ENCODE measurements around the gene KCNG2. TPM values are rescaled to one million over a fixed set of nuclear protein-coding genes. Genes with fewer than 3 reads are reported as not detected.

Gene KCNG2
- total and polyA plus RNA-seq, 3 experiments from 2014 or later, result not detected

GRCh38 chr18:79882522-79883241 lies 84.9 kb downstream of the KCNG2 start:
- no peak overlapping the region for H3K27ac ChIP-seq (ENCODE audit: low read depth, low read length)
- no peaks in the 10 kb centered on the region for H3K4me1 ChIP-seq (ENCODE audit: insufficient read depth, low read length)
- Mint-ChIP-seq H3K27ac (no peak overlapping the region), H3K9me3 (peaks cover 0 to 5% (median 0%) of the 10 kb centered on the region in 5 donors), H3K4me3 (no peak overlapping the region), H3K27me3 (no peaks in the 10 kb centered on the region), H3K36me3 (no peaks in the 10 kb centered on the region), H3K4me1 (no peaks in the 10 kb centered on the region)
- no peak overlapping the region for H3K4me3 ChIP-seq (ENCODE audit: low read length)
- ChIA-PET POLR2A (no interaction called here), CTCF (no interaction called here)
- H3K36me3 ChIP-seq (ENCODE audit: insufficient read depth, low read length), result no peaks in the 10 kb centered on the region
- no peaks in the 10 kb centered on the region for H3K27me3 ChIP-seq (ENCODE audit: insufficient read depth, low read length, poor library complexity, severe bottlenecking)
- H3K9me3 ChIP-seq (ENCODE audit: low read length), result no peaks in the 10 kb centered on the region
- no peak for DNase-seq

- H3K27me3 ChIP-seq (ENCODE audit: insufficient read depth, low read length, poor library complexity, severe bottlenecking), result no peaks in the 10 kb centered on the region
- CTCF ChIA-PET, result no interaction called here
- Mint-ChIP-seq H3K4me3 (no peak overlapping the region), H3K9me3 (peaks cover 0 to 8% (median 0%) of the 10 kb centered on the region in 5 donors), H3K27ac (no peak overlapping the region), H3K4me1 (no peaks in the 10 kb centered on the region), H3K36me3 (no peaks in the 10 kb centered on the region), H3K27me3 (no peaks in the 10 kb centered on the region)
- H3K4me3 ChIP-seq (ENCODE audit: low read length), result no peak overlapping the region
- no peaks in the 10 kb centered on the region for H3K36me3 ChIP-seq (ENCODE audit: insufficient read depth, low read length)
- no peak for DNase-seq
- POLR2A ChIA-PET, result no interaction called here
- no peaks in the 10 kb centered on the region for H3K4me1 ChIP-seq (ENCODE audit: insufficient read depth, low read length)
- no peak overlapping the region for H3K27ac ChIP-seq (ENCODE audit: low read depth, low read length)
- H3K9me3 ChIP-seq (ENCODE audit: low read length), result no peaks in the 10 kb centered on the region
These were observed 85.9 kb downstream of the KCNG2 start for GRCh38 chr18:79883461-79884293.

GRCh38 chr18:79884294-79884962 lies 86.7 kb downstream of the KCNG2 start:
- Mint-ChIP-seq H3K27ac (no peak overlapping the region), H3K4me3 (no peak overlapping the region), H3K36me3 (no peaks in the 10 kb centered on the region), H3K27me3 (peaks cover 0 to 1% of the 10 kb centered on the region in 2 donors), H3K9me3 (peaks cover 4 to 16% (median 7%) of the 10 kb centered on the region in 5 donors), H3K4me1 (no peaks in the 10 kb centered on the region)
- POLR2A ChIA-PET, result no interaction called here
- H3K36me3 ChIP-seq (ENCODE audit: insufficient read depth, low read length), result no peaks in the 10 kb centered on the region
- H3K27ac ChIP-seq (ENCODE audit: low read depth, low read length), result no peak overlapping the region
- no peak overlapping the region for H3K4me3 ChIP-seq (ENCODE audit: low read length)
- CTCF ChIA-PET, result no interaction called here
- no peaks in the 10 kb centered on the region for H3K4me1 ChIP-seq (ENCODE audit: insufficient read depth, low read length)
- H3K27me3 ChIP-seq (ENCODE audit: insufficient read depth, low read length, poor library complexity, severe bottlenecking), result no peaks in the 10 kb centered on the region
- H3K9me3 ChIP-seq (ENCODE audit: low read length), result peaks cover 7% of the 10 kb centered on the region
- peak in 1 of 5 donors; percentile 35 for DNase-seq

GRCh38 chr18:79884963-79885728 lies 87.4 kb downstream of the KCNG2 start:
- H3K4me3 ChIP-seq (ENCODE audit: low read length), result no peak overlapping the region
- no peaks in the 10 kb centered on the region for H3K4me1 ChIP-seq (ENCODE audit: insufficient read depth, low read length)
- no peak for DNase-seq
- H3K9me3 ChIP-seq (ENCODE audit: low read length), result peaks cover 9% of the 10 kb centered on the region
- POLR2A ChIA-PET, result no interaction called here
- H3K27me3 Mint-ChIP-seq, result peaks cover 0 to 1% of the 10 kb centered on the region in 2 donors
- no peak overlapping the region for H3K27ac ChIP-seq (ENCODE audit: low read depth, low read length)
- H3K27ac Mint-ChIP-seq, result no peak overlapping the region
- no peaks in the 10 kb centered on the region for H3K4me1 Mint-ChIP-seq
- CTCF ChIA-PET, result no interaction called here
- no peaks in the 10 kb centered on the region for H3K36me3 ChIP-seq (ENCODE audit: insufficient read depth, low read length)
- H3K9me3 Mint-ChIP-seq, result peaks cover 4 to 21% (median 13%) of the 10 kb centered on the region in 5 donors
- H3K4me3 Mint-ChIP-seq, result no peak overlapping the region
- no peaks in the 10 kb centered on the region for H3K27me3 ChIP-seq (ENCODE audit: insufficient read depth, low read length, poor library complexity, severe bottlenecking)
- H3K36me3 Mint-ChIP-seq, result no peaks in the 10 kb centered on the region

- H3K27ac ChIP-seq (ENCODE audit: low read depth, low read length), result no peak overlapping the region
- DNase-seq, result peak in 1 of 5 donors; percentile 24
- Mint-ChIP-seq H3K9me3 (peaks cover 19 to 39% (median 33%) of the 10 kb centered on the region in 5 donors), H3K36me3 (peaks cover 0 to 4% (median 0%) of the 10 kb centered on the region in 3 donors), H3K4me3 (no peak overlapping the region), H3K27ac (no peak overlapping the region), H3K4me1 (no peaks in the 10 kb centered on the region), H3K27me3 (peaks cover 0 to 1% of the 10 kb centered on the region in 2 donors)
- ChIA-PET CTCF (no interaction called here), POLR2A (no interaction called here)
- no peaks in the 10 kb centered on the region for H3K36me3 ChIP-seq (ENCODE audit: insufficient read depth, low read length)
- H3K27me3 ChIP-seq (ENCODE audit: insufficient read depth, low read length, poor library complexity, severe bottlenecking), result no peaks in the 10 kb centered on the region
- no peaks in the 10 kb centered on the region for H3K4me1 ChIP-seq (ENCODE audit: insufficient read depth, low read length)
- H3K4me3 ChIP-seq (ENCODE audit: low read length), result no peak overlapping the region
- peaks cover 9% of the 10 kb centered on the region for H3K9me3 ChIP-seq (ENCODE audit: low read length)
These were observed 89.7 kb downstream of the KCNG2 start for GRCh38 chr18:79887181-79888000.

- Mint-ChIP-seq H3K27me3 (peaks cover 0 to 1% of the 10 kb centered on the region in 2 donors), H3K36me3 (peaks cover 0 to 8% (median 0%) of the 10 kb centered on the region in 3 donors), H3K4me1 (no peaks in the 10 kb centered on the region), H3K27ac (no peak overlapping the region), H3K4me3 (no peak overlapping the region), H3K9me3 (peaks cover 26 to 45% (median 39%) of the 10 kb centered on the region in 5 donors)
- no peaks in the 10 kb centered on the region for H3K27me3 ChIP-seq (ENCODE audit: insufficient read depth, low read length, poor library complexity, severe bottlenecking)
- no peaks in the 10 kb centered on the region for H3K4me1 ChIP-seq (ENCODE audit: insufficient read depth, low read length)
- ChIA-PET POLR2A (no interaction called here), CTCF (no interaction called here)
- no peak overlapping the region for H3K4me3 ChIP-seq (ENCODE audit: low read length)
- no peaks in the 10 kb centered on the region for H3K36me3 ChIP-seq (ENCODE audit: insufficient read depth, low read length)
- no peak overlapping the region for H3K27ac ChIP-seq (ENCODE audit: low read depth, low read length)
- DNase-seq, result peak in 1 of 5 donors; percentile 18
- H3K9me3 ChIP-seq (ENCODE audit: low read length), result peaks cover 9% of the 10 kb centered on the region
These were observed 90.3 kb downstream of the KCNG2 start for GRCh38 chr18:79888016-79888415.

GRCh38 chr18:79889569-79889968 lies 91.8 kb downstream of the KCNG2 start:
- Mint-ChIP-seq H3K9me3 (peaks cover 33 to 59% (median 54%) of the 10 kb centered on the region in 5 donors), H3K4me3 (peak overlapping the region in 1 of 7 donors; percentile 23), H3K36me3 (peaks cover 0 to 14% (median 0%) of the 10 kb centered on the region in 3 donors), H3K27me3 (peaks cover 0 to 1% of the 10 kb centered on the region in 2 donors), H3K27ac (no peak overlapping the region), H3K4me1 (no peaks in the 10 kb centered on the region)
- Histone ChIP-seq H3K27me3 (ENCODE audit: insufficient read depth, low read length, poor library complexity, severe bottlenecking) (no peaks in the 10 kb centered on the region), H3K27ac (ENCODE audit: low read depth, low read length) (no peak overlapping the region), H3K36me3 (ENCODE audit: insufficient read depth, low read length) (no peaks in the 10 kb centered on the region), H3K9me3 (ENCODE audit: low read length) (peaks cover 15% of the 10 kb centered on the region), H3K4me3 (ENCODE audit: low read length) (no peak overlapping the region), H3K4me1 (ENCODE audit: insufficient read depth, low read length) (no peaks in the 10 kb centered on the region)
- ChIA-PET POLR2A (no interaction called here), CTCF (interaction anchor here (1.2 kb wide), 1 partner anchor 8 kb away, joined by 3 read pairs; no protein-coding TSS in a partner anchor)
- DNase-seq, result peak in 1 of 5 donors; percentile 13
